ENCODE measurements around the gene DISC1.
A peak's percentile ranks its signal among the peaks of the same experiment; 100 is the strongest.

- TF ChIP-seq CTCF (IDR thresholded peaks at IDR 0.05) (peak in 3 of 7 experiments; percentile 14 to 27 (median 17)), POLR2A (IDR thresholded peaks at IDR 0.05) (no peak)
These were observed 42.5 kb upstream of the DISC1 start for GRCh38 chr1:231584117-231584516.
